PC-9 (cell line): ENCODE measurements around the gene CLCA4.

ENCODE experiments used
- CTCF ChIP-seq: fragments of 200-600 bp; sonication (generic); conservative IDR thresholded peaks from 2 replicates; pipeline ENCODE4 v1.6.1; 2017; ENCODE audit warnings: mixed run types, antibody characterized with exemption, mild to moderate bottlenecking, moderate library complexity
- EZH2 ChIP-seq: fragments of 200-600 bp; sonication (generic); IDR thresholded peaks from 2 replicates; pipeline ENCODE4 v1.8.0; 2017; ENCODE audit warnings: antibody characterized with exemption, low read depth

- TF ChIP-seq CTCF (no peak), EZH2 (no peak)
Observed at GRCh38 chr1:86552376-86552775, 5.5 kb downstream of the CLCA4 start.
